ENCODE measurements around the gene IL1RL1. TPM values are rescaled to one million over a fixed set of nuclear protein-coding genes. Genes with fewer than 3 reads are reported as not detected.

IL1RL1 gene
- total RNA-seq, 4 donors from 2014 or later = 48.1 to 307 (median 62.3) TPM

DNA sequence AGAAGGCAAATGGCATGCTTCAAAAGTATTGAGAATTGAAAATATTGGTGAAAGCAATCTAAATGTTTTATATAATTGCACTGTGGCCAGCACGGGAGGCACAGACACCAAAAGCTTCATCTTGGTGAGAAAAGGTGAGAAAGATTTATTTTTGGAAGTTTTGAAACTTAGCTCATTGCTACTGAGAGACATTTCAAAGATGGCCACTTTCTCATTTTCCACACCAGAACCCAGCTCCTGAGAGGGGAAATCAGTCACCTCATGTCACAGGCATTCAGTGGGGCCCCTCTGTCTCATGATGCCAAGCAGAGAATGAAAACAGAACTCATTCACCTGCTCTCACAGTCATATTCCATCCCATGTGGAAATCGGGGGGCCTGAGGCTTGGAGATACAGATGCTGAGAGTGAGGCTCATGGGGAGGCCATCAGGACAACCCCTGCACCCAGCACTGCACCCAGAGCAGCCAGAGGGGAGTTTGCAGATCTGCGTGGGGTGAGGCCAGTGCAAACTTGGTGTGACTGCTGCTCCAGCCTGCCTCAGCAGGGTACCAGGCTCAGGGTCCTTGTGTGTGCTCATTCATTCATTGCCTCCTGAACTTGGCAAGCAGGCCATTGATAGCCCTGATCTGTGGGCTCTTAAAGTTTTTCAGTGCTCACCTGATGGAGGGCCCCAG is 75.6 kb downstream of the IL1RL1 start:
- DNase-seq (ENCODE audit: low spot score) = no peak
- ATAC-seq (ENCODE audit: low FRiP score) = no peak
- no peak for TF ChIP-seq CTCF (IDR thresholded peaks at IDR 0.05)

DNA sequence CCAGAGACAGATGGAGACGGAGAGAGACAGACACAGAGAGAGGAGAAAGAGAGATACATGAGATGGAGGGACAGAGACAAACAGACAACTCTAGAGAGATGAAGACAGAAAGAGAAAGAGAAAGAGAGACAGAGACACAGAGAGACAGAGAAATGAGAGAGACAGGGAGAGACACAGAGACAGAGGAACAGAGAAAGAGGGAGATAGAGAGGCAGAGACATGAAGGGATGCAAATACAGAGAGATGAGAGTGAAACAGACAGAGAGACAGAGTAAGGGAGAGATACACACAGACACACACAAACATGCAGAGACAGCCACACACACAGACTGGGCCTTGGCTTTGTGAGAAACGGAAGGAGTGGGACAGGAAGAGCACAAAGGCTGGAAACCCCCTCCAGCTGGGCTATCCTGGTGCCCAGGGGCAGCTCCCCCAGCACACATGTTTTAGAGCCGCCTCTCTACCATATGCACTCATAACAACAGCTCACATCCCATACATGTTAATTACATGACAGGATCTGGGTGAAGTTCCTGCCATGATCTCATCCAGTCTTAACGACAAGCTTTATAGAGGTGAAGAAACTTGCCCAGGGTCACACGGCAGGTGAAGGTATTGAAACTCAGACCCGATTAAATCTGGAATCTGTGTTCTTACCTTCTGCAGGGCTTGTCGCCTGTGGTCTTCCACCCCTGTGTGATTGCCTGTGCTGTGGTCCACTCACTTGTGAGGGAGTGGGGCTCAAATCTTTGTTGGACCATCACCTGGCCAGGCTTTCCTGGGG is 76.6 kb downstream of the IL1RL1 start:
- DNase-seq (ENCODE audit: low spot score) = no peak
- ATAC-seq (ENCODE audit: low FRiP score) = no peak
- no peak for TF ChIP-seq CTCF (IDR thresholded peaks at IDR 0.05)

- no peak for TF ChIP-seq CTCF (IDR thresholded peaks at IDR 0.05)
- DNase-seq (ENCODE audit: low spot score) = no peak
- no peak for ATAC-seq (ENCODE audit: low FRiP score)
Observed at GRCh38 chr2:102391565-102391964, 80.2 kb downstream of the IL1RL1 start.

DNA sequence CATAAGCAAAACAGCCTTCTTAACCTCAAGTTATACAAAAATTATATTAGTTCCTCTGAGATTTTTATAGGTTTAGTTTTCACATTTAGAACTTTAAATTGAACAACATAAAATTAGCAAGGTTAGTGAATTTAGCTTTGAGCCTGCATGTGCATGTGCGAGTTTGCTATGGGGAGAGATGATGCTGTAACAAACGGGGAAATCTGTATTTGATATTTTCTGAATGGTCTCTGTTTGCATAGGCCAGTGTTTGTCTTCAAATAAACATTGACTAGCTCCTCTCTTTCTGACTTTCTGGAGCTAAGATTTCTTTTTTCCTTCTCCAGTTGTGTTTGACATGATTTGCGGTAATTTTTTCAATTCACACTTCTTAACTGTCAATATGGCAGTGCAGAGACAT is 80.7 kb downstream of the IL1RL1 start:
- ATAC-seq (ENCODE audit: low FRiP score) (no peak), DNase-seq (ENCODE audit: low spot score) (no peak)
- no peak for TF ChIP-seq CTCF (IDR thresholded peaks at IDR 0.05)

DNA sequence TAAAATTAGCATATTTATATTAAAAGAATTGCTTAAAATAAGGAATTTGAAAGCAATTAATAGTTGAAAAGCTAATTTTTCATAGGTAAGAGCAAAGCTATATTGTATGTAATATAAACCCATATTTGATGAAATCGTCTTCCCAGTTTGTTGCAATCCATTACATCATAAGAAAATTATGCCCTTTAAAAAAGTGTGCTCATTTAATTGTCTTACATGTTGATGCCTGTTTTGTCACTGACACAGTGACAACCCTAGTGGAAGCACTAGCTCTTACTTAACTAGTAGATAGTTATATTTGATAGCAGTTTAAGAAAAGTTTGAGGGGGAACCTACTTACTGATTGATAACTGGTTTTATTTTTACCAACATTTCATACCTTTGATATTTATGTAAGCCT is 81.6 kb downstream of the IL1RL1 start:
- no peak for ATAC-seq (ENCODE audit: low FRiP score)
- no peak for TF ChIP-seq CTCF (IDR thresholded peaks at IDR 0.05)
- DNase-seq (ENCODE audit: low spot score) = no peak

DNA sequence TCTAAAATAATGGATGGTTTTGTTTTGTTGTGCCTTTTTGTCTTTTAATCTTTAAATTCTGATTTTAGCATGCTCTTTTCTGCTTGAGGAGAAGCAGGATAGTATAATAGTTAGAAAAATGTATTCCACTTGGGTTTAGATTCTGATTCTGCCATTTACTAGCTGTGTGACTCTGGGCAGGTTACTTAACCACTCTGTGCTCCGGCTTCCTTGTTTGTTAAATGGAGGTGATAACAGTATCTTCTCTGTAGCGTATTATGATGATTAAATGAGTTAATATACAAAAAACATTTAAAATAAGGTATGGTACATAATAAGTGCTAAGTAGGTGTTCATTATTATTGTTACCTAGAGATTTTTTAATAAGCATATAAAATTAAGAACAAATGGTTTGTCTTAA is 84.6 kb downstream of the IL1RL1 start:
- no peak for ATAC-seq (ENCODE audit: low FRiP score)
- TF ChIP-seq CTCF (IDR thresholded peaks at IDR 0.05) = no peak
- DNase-seq (ENCODE audit: low spot score) = no peak

DNA sequence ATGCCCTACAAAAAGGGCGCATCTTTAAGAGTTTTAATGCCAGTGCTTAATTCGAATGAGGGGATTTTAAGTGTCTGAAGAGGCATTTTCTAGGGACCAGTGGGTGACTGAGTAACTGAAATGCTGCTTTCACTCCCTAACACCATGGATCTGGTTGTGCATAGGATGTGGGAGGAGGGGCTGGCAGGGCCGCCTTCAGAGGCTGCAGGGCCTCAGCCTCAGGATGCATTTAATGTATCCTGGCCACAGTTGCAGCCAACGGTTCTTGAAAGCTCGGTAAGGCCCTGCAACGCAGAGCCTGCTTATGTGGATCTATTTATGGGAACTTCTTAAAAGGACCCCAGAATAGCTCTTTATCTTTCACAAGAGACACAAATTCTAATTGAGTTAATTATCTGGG is 85.8 kb downstream of the IL1RL1 start:
- TF ChIP-seq CTCF (IDR thresholded peaks at IDR 0.05) = no peak
- ATAC-seq (ENCODE audit: low FRiP score) (no peak), DNase-seq (ENCODE audit: low spot score) (no peak)

Data from omental fat pad (tissue), 4 donors.